Activated T-helper 9 cell treated with anti-CD3 and anti-CD28 coated beads, Interleukin-2, amount 50 U/mL, for 16 hours (primary cell): ENCODE measurements around the gene LFNG.
"Not testable (repeated sequence)": the region's sequence is repeated elsewhere in the genome, so short reads cannot be mapped to it uniquely, and the experiment has no call there.

Experiments used
- DNase-seq: peaks from one replicate; pipeline ENCODE4 v3.0.0-alpha.2; 2020; ENCODE audit warnings: low read depth

The LFNG gene

GRCh38 chr7:2530071-2530987 is 10.8 kb downstream of the LFNG start:
- DNase-seq = peak; percentile 60

- DNase-seq = not testable (repeated sequence)
Measured at GRCh38 chr7:2530994-2531795, 11.6 kb downstream of the LFNG start.

- not testable (repeated sequence) for DNase-seq
Measured at GRCh38 chr7:2531796-2532110, 12.2 kb downstream of the LFNG start.

- DNase-seq = not testable (repeated sequence)
Measured at GRCh38 chr7:2532199-2532772, 12.7 kb downstream of the LFNG start.

- DNase-seq = not testable (repeated sequence)
Measured at GRCh38 chr7:2532816-2533215, 13.2 kb downstream of the LFNG start.

- DNase-seq = not testable (repeated sequence)
Measured at GRCh38 chr7:2533566-2533965, 14.0 kb downstream of the LFNG start.

- not testable (repeated sequence) for DNase-seq
Measured at GRCh38 chr7:2534214-2534613, 14.6 kb downstream of the LFNG start.

- not testable (repeated sequence) for DNase-seq
Measured at GRCh38 chr7:2535872-2536627, 16.5 kb downstream of the LFNG start.

- no peak for DNase-seq
Measured at GRCh38 chr7:2537981-2538851, 18.6 kb downstream of the LFNG start.

GRCh38 chr7:2539031-2539911 is 19.7 kb downstream of the LFNG start:
- DNase-seq = no peak

- DNase-seq = no peak
Measured at GRCh38 chr7:2540133-2540532, 20.6 kb downstream of the LFNG start.

- no peak for DNase-seq
Measured at GRCh38 chr7:2540641-2541051, 21.1 kb downstream of the LFNG start.

GRCh38 chr7:2541291-2542010 is 21.9 kb downstream of the LFNG start:
- DNase-seq = no peak

GRCh38 chr7:2542011-2542915 is 22.7 kb downstream of the LFNG start:
- no peak for DNase-seq

- DNase-seq = no peak
Measured at GRCh38 chr7:2542916-2543871, 23.6 kb downstream of the LFNG start.

GRCh38 chr7:2544541-2545188 is 25.1 kb downstream of the LFNG start:
- DNase-seq = no peak
